ENCODE data around the gene RAPGEF5.

The RAPGEF5 gene

DNA sequence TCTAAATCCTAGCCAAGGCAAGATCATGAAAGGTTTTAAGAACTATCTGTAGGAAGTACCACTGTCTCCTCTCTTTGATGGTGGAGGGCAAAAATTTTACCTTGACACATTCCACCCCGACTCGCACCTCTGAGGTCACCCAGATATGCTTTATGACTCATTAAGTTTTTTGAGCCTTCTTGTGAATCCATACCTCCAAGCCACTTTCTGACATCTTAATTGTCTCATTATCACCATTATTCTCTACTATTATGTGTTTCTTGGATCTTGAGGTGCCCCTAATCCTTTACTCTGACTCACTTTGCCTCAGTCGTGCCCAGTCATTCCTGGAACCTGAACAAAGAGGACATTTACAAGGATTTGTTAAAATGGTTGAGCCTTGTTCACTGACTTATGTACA, 146.6 kb downstream of the RAPGEF5 start:
- H3K4me3 ChIP-seq (ENCODE audit: low read length) = no peak overlapping the region
- no peaks in the 10 kb centered on the region for H3K4me1 ChIP-seq (ENCODE audit: control insufficient read depth, insufficient read depth, low read length)
- no peaks in the 10 kb centered on the region for H3K9me3 ChIP-seq (ENCODE audit: control insufficient read depth, insufficient read depth, low read length)
- no peaks in the 10 kb centered on the region for H3K27me3 ChIP-seq (ENCODE audit: control insufficient read depth, insufficient read depth, low read length)
- H3K36me3 ChIP-seq (ENCODE audit: control insufficient read depth, insufficient read depth, low read length) = no peaks in the 10 kb centered on the region
- WGBS (ENCODE audit: insufficient coverage, insufficient read length) = no CpG with 5 or more reads among the region's 3 CpGs
- DNase-seq (ENCODE audit: low read depth, low spot score) = no peak
- no peak overlapping the region for H3K27ac ChIP-seq (ENCODE audit: low read length)

DNA sequence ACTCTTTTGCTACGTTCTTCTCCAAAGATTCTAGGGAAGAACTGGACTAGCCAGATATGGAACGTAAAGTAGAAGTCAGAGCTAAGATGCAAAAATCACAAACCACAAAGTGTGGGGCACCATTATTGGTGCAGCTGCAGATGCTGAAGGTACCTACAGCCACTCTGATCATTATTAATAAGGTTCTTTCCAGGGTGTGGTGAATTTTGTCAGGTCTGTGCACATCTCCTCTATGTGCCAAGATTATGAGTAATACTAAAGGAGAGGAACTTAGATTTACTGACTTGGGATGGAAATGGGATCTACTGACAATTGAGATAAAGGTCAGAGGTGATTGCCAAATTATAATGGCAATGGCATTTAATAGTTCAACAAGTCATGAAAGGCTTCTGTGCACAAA, 148.2 kb downstream of the RAPGEF5 start:
- Histone ChIP-seq H3K4me3 (ENCODE audit: low read length) (no peak overlapping the region), H3K36me3 (ENCODE audit: control insufficient read depth, insufficient read depth, low read length) (no peaks in the 10 kb centered on the region), H3K4me1 (ENCODE audit: control insufficient read depth, insufficient read depth, low read length) (no peaks in the 10 kb centered on the region), H3K27me3 (ENCODE audit: control insufficient read depth, insufficient read depth, low read length) (no peaks in the 10 kb centered on the region), H3K27ac (ENCODE audit: low read length) (no peak overlapping the region), H3K9me3 (ENCODE audit: control insufficient read depth, insufficient read depth, low read length) (no peaks in the 10 kb centered on the region)
- no peak for DNase-seq (ENCODE audit: low read depth, low spot score)
- no CpG with 5 or more reads among the region's 2 CpGs for WGBS (ENCODE audit: insufficient coverage, insufficient read length)

DNA sequence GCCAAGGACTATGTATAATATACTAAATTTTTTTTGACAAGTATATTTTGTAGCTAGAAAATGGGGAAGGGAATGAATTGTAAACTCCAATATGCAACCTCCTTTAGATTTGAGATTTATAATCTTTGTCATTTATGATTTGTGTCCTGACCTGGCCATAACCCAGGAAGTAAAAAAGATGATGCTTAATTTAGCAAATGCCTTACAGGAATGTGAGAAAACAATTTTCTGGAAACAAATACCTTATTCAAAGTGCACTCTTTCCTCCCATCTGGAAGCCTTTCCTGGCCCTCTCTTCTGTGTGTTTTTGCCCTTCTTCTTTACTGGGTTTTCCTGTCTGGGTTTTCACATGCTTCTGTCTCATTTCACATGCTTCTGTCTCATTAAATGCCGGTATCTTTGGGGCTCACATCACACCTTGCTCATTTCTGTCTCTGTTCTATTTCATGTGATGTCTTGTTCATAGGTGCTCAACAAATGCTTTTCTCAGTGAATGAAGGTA, 149.2 kb downstream of the RAPGEF5 start:
- no peaks in the 10 kb centered on the region for H3K36me3 ChIP-seq (ENCODE audit: control insufficient read depth, insufficient read depth, low read length)
- no peaks in the 10 kb centered on the region for H3K27me3 ChIP-seq (ENCODE audit: control insufficient read depth, insufficient read depth, low read length)
- no peaks in the 10 kb centered on the region for H3K9me3 ChIP-seq (ENCODE audit: control insufficient read depth, insufficient read depth, low read length)
- H3K4me3 ChIP-seq (ENCODE audit: low read length) = no peak overlapping the region
- no peaks in the 10 kb centered on the region for H3K4me1 ChIP-seq (ENCODE audit: control insufficient read depth, insufficient read depth, low read length)
- no CpG with 5 or more reads among the region's 1 CpG for WGBS (ENCODE audit: insufficient coverage, insufficient read length)
- no peak overlapping the region for H3K27ac ChIP-seq (ENCODE audit: low read length)
- no peak for DNase-seq (ENCODE audit: low read depth, low spot score)

DNA sequence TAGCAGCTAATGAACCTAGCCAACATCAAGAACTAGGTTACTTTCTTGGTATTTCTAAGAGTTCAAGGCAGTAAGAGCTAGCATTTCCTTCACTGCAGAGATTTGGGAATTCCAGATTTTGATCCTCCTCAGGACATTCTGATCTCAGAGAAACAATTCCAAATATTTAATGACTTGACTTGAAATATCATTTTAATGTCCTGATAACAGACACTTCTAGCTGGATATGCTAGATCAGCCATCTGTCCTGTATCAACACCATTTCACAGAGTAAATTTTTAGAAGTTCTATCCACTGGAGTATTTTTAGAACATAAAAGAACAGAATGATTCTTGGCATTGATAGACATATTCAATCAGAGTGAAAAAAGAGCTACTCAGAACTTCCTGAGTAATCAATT, 151.3 kb downstream of the RAPGEF5 start:
- Histone ChIP-seq H3K36me3 (ENCODE audit: control insufficient read depth, insufficient read depth, low read length) (no peaks in the 10 kb centered on the region), H3K27ac (ENCODE audit: low read length) (no peak overlapping the region), H3K4me3 (ENCODE audit: low read length) (no peak overlapping the region)

DNA sequence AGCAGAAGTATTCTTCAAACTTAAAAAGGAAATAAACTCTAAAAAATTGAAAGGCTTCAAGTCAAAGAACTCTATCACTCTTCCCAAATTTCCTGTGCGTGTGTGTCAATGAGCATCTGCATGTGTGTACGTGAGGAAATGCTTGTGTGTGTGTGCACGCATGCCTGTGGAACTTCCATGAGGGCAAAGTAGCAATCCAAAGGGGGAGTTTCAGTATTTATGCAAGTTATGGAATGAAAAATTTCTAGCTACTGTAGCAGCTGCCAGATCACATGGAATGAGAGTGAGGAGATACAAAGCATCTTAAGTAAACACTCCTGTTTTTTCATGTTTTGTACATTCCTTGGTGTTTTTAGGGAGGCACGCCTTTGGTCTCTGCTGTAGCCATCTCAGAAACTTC, 152.6 kb downstream of the RAPGEF5 start:
- H3K27me3 ChIP-seq (ENCODE audit: control insufficient read depth, insufficient read depth, low read length) = no peaks in the 10 kb centered on the region
- WGBS (ENCODE audit: insufficient coverage, insufficient read length) = no CpG with 5 or more reads among the region's 4 CpGs

More for the DNA sequence above, 151.3 kb downstream of the RAPGEF5 start:
- DNase-seq (ENCODE audit: low read depth, low spot score) = no peak
- H3K4me1 ChIP-seq (ENCODE audit: control insufficient read depth, insufficient read depth, low read length) = no peaks in the 10 kb centered on the region
- no peaks in the 10 kb centered on the region for H3K27me3 ChIP-seq (ENCODE audit: control insufficient read depth, insufficient read depth, low read length)
- H3K9me3 ChIP-seq (ENCODE audit: control insufficient read depth, insufficient read depth, low read length) = no peaks in the 10 kb centered on the region

DNA sequence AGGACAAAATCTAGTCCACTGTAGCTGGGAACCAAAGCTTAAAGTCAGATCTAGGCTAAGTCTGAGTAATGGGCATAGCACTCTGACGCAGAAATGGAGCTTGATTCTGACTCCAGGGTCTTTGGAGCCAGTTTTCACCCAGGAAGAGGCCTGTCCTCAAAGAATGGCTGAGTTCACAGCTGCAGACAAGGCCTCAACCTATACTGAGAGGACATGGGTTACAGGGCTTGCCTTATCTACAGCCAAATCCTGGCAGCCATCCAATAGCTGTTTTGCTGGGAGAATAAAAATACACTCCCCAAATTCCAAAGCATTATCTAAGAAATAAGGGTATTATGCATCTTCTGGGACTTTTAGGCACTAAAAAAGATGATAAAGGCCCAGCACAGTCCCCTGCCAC, 154.8 kb downstream of the RAPGEF5 start:
- no CpG with 5 or more reads among the region's 1 CpG for WGBS (ENCODE audit: insufficient coverage, insufficient read length)
- Histone ChIP-seq H3K36me3 (ENCODE audit: control insufficient read depth, insufficient read depth, low read length) (no peaks in the 10 kb centered on the region), H3K9me3 (ENCODE audit: control insufficient read depth, insufficient read depth, low read length) (no peaks in the 10 kb centered on the region), H3K27ac (ENCODE audit: low read length) (no peak overlapping the region), H3K27me3 (ENCODE audit: control insufficient read depth, insufficient read depth, low read length) (no peaks in the 10 kb centered on the region; the same call in 1 of the 2 replicates), H3K4me1 (ENCODE audit: control insufficient read depth, insufficient read depth, low read length) (no peaks in the 10 kb centered on the region; the same call in 1 of the 2 replicates), H3K4me3 (ENCODE audit: low read length) (no peak overlapping the region)
- no peak for DNase-seq (ENCODE audit: low read depth, low spot score)

More for the DNA sequence above, 152.6 kb downstream of the RAPGEF5 start:
- no peaks in the 10 kb centered on the region for H3K9me3 ChIP-seq (ENCODE audit: control insufficient read depth, insufficient read depth, low read length)
- DNase-seq (ENCODE audit: low read depth, low spot score) = no peak
- no peaks in the 10 kb centered on the region for H3K4me1 ChIP-seq (ENCODE audit: control insufficient read depth, insufficient read depth, low read length)
- H3K27ac ChIP-seq (ENCODE audit: low read length) = no peak overlapping the region
- H3K36me3 ChIP-seq (ENCODE audit: control insufficient read depth, insufficient read depth, low read length) = no peaks in the 10 kb centered on the region
- no peak overlapping the region for H3K4me3 ChIP-seq (ENCODE audit: low read length)

DNA sequence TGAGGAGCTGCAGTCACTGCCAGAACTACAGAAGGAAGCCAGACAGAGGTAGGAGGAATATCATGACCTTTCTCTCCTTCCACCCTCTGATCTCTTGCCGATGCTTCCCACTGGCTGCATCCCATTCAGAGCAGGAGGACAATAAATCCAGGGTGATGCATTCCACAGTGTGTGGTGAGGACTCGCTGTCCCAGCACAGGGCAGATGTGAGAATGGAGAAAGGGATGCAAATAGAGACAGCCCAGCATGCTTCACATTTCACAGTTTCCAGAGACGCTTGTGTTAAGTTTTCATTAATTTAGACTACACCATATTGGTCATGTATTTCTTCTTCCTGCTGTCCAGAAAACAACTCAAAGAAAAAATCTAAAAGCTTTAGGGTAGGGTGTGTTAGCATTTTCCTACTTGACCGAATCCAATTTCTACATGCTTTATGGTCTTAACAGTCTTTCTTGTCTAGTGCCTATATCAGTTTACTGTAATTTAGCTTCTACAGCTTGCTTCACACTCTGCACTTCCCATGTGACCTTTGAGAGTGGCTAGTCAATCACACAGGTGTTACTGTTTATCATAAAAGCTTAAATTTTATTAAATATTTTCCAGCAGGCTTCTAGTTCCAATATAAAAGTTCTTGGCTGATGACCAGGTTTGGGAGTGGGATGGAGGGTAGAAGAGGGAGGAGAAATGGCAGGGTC, 155.6 kb downstream of the RAPGEF5 start:
- Histone ChIP-seq H3K4me1 (ENCODE audit: control insufficient read depth, insufficient read depth, low read length) (no peaks in the 10 kb centered on the region; the same call in 1 of the 2 replicates), H3K27ac (ENCODE audit: low read length) (no peak overlapping the region), H3K4me3 (ENCODE audit: low read length) (no peak overlapping the region), H3K27me3 (ENCODE audit: control insufficient read depth, insufficient read depth, low read length) (no peaks in the 10 kb centered on the region; the same call in 1 of the 2 replicates), H3K9me3 (ENCODE audit: control insufficient read depth, insufficient read depth, low read length) (no peaks in the 10 kb centered on the region), H3K36me3 (ENCODE audit: control insufficient read depth, insufficient read depth, low read length) (no peaks in the 10 kb centered on the region)
- DNase-seq (ENCODE audit: low read depth, low spot score) = no peak
- no CpG with 5 or more reads among the region's 4 CpGs for WGBS (ENCODE audit: insufficient coverage, insufficient read length)

DNA sequence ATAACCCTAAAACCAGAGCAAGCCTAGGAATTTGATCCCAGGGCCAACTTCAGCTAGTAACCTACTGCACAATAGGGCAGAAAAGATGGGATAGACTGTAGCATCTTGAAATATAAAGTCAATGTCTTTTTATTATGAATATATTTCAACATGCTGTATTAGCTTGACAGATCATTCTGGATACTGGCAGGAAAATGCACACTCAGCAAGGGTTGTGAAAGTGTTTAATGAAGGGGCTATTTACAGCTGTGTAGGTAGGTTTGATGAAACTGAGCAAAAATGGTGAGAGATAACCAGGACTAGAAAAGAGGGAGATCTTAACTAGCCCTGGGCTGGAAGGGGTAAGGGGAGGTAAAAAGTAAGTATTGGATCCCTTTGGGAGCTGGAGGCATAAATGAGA, 156.2 kb downstream of the RAPGEF5 start:
- Histone ChIP-seq H3K4me1 (ENCODE audit: control insufficient read depth, insufficient read depth, low read length) (no peaks in the 10 kb centered on the region; the same call in 1 of the 2 replicates), H3K9me3 (ENCODE audit: control insufficient read depth, insufficient read depth, low read length) (no peaks in the 10 kb centered on the region), H3K27ac (ENCODE audit: low read length) (no peak overlapping the region), H3K36me3 (ENCODE audit: control insufficient read depth, insufficient read depth, low read length) (no peaks in the 10 kb centered on the region), H3K27me3 (ENCODE audit: control insufficient read depth, insufficient read depth, low read length) (no peaks in the 10 kb centered on the region; the same call in 1 of the 2 replicates), H3K4me3 (ENCODE audit: low read length) (no peak overlapping the region)
- DNase-seq (ENCODE audit: low read depth, low spot score) = no peak

DNA sequence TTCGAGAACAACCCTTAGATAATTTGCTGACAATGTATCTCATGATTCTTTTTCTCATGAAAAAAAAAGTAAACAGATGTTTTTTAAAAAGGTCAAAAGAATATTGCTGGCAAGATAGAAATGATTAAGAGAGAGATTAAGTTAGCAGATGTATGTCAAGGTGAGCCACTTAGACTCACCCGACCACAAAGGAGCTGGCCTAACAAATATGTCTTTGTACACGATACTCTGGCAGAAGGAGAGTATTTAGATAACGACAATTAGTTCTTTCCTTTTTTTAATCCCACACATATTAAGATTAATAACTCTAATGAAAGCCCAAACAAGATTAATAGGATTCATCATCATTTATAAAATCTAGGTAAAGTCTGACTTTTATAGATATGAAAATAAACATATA, 156.7 kb downstream of the RAPGEF5 start:
- no peak overlapping the region for H3K4me3 ChIP-seq (ENCODE audit: low read length)
- H3K9me3 ChIP-seq (ENCODE audit: control insufficient read depth, insufficient read depth, low read length) = no peaks in the 10 kb centered on the region
- H3K27me3 ChIP-seq (ENCODE audit: control insufficient read depth, insufficient read depth, low read length) = no peaks in the 10 kb centered on the region; the same call in 1 of the 2 replicates
- WGBS (ENCODE audit: insufficient coverage, insufficient read length) = no CpG with 5 or more reads among the region's 4 CpGs
- H3K36me3 ChIP-seq (ENCODE audit: control insufficient read depth, insufficient read depth, low read length) = no peaks in the 10 kb centered on the region
- no peak overlapping the region for H3K27ac ChIP-seq (ENCODE audit: low read length)
- no peak for DNase-seq (ENCODE audit: low read depth, low spot score)
- H3K4me1 ChIP-seq (ENCODE audit: control insufficient read depth, insufficient read depth, low read length) = no peaks in the 10 kb centered on the region; the same call in 1 of the 2 replicates

DNA sequence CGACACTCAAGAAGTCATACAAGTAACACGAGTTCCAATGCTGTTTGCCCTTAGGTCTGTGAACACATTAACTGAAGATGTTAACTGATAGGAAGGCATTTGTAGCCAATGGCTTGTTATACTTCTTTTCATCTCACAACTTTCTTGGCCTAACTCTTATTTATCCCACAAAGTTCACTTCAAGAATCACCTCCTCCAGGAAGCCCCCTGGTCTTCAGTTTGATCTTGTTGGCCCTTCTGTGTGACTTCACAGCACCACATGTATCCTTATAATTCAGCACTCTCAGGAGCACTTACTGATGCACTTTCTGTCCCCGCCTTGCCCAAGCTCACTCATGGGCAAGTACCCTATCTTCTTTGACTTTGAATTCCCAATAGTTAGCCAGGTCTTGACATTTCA, 159.6 kb downstream of the RAPGEF5 start:
- Histone ChIP-seq H3K4me3 (ENCODE audit: low read length) (no peak overlapping the region), H3K27me3 (ENCODE audit: control insufficient read depth, insufficient read depth, low read length) (no peaks in the 10 kb centered on the region; the same call in 1 of the 2 replicates), H3K36me3 (ENCODE audit: control insufficient read depth, insufficient read depth, low read length) (no peaks in the 10 kb centered on the region), H3K4me1 (ENCODE audit: control insufficient read depth, insufficient read depth, low read length) (peaks cover 7% of the 10 kb centered on the region), H3K9me3 (ENCODE audit: control insufficient read depth, insufficient read depth, low read length) (no peaks in the 10 kb centered on the region), H3K27ac (ENCODE audit: low read length) (no peak overlapping the region)
- DNase-seq (ENCODE audit: low read depth, low spot score) = no peak
- no CpG with 5 or more reads among the region's 3 CpGs for WGBS (ENCODE audit: insufficient coverage, insufficient read length)

DNA sequence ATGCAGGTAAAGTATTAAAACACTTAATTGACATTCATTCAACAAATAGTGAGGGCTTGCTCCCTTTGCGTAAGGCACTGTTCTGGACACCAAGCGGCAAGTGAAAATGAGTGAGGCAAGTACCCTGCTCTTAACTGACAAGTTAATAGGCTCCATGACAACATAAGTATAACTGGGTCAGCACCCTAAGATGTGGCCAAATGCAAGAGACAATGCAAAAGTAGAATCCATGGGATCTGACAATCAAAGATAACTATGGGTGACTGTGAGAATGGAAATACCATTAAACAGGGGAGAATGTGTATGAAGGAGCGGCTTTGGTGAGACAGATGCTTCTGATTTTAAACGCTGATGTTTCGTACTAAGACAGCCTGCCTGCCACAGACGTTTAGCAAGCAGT, 160.5 kb downstream of the RAPGEF5 start:
- H3K4me1 ChIP-seq (ENCODE audit: control insufficient read depth, insufficient read depth, low read length) = peaks cover 7% of the 10 kb centered on the region
- WGBS (ENCODE audit: insufficient coverage, insufficient read length) = no CpG with 5 or more reads among the region's 6 CpGs
- DNase-seq (ENCODE audit: low read depth, low spot score) = no peak
- no peaks in the 10 kb centered on the region; the same call in 1 of the 2 replicates for H3K27me3 ChIP-seq (ENCODE audit: control insufficient read depth, insufficient read depth, low read length)
- H3K27ac ChIP-seq (ENCODE audit: low read length) = no peak overlapping the region
- H3K36me3 ChIP-seq (ENCODE audit: control insufficient read depth, insufficient read depth, low read length) = no peaks in the 10 kb centered on the region
- no peak overlapping the region for H3K4me3 ChIP-seq (ENCODE audit: low read length)
- H3K9me3 ChIP-seq (ENCODE audit: control insufficient read depth, insufficient read depth, low read length) = no peaks in the 10 kb centered on the region
